Adrenal gland (tissue), 5 donors: ENCODE results near the gene KTI12.

Experiments
- CTCF ChIP-seq, 6 experiments: fragments of 450-650 bp in 4 of 6; fragments of 200-600 bp in 2 of 6; sonication (generic) in 1 of 6; IDR thresholded peaks; 1 replicate in 5 of 6; 2 replicates in 1 of 6; pipeline versions ENCODE4 v1.5.1 to v1.8.0; 2016 to 2021; ENCODE audit warnings: antibody characterized with exemption in 6 of 6, mild to moderate bottlenecking in 2 of 6, moderate library complexity in 1 of 6
- POLR2A ChIP-seq, 2 donors: fragments of 450-650 bp; IDR thresholded peaks; one replicate each; pipeline ENCODE4 v1.6.1; 2017; ENCODE audit warnings: antibody characterized with exemption in 2 of 2, mild to moderate bottlenecking in 2 of 2, moderate library complexity in 1 of 2
- donor health status: DM: no; HTN: no; CAD: no.

- TF ChIP-seq CTCF (IDR thresholded peaks at IDR 0.05): no peak
- TF ChIP-seq POLR2A (IDR thresholded peaks at IDR 0.05): no peak
Observed at GRCh38 chr1:52055866-52056162, 22.2 kb upstream of the KTI12 start.
